ENCODE results near the gene CELF4.
"Not testable (repeated sequence)": the region's sequence is repeated elsewhere in the genome, so short reads cannot be mapped to it uniquely, and the experiment has no call there.

Gene CELF4

DNA sequence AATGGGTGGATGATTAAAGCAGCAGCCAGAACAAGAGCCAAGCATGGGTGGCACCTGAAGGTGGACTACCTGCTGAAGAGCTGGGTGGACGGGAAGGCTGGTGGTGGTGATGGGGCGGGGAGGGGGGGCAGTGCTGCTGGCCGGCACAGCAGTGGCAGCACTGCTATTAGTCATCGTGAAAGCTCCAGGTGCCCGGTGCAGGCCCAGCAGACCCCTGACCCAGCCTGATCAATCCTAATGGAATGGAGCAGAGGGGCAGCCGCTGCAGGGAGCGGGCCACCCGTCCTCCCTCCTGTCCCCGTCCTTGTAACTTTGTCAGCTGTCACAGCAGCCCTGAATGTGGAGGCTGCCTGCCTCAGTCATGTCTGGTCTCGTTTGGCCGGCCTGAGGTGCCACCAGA lies 174.9 kb downstream of the CELF4 start:
- DNase-seq (ENCODE audit: low read depth) = no peak

DNA sequence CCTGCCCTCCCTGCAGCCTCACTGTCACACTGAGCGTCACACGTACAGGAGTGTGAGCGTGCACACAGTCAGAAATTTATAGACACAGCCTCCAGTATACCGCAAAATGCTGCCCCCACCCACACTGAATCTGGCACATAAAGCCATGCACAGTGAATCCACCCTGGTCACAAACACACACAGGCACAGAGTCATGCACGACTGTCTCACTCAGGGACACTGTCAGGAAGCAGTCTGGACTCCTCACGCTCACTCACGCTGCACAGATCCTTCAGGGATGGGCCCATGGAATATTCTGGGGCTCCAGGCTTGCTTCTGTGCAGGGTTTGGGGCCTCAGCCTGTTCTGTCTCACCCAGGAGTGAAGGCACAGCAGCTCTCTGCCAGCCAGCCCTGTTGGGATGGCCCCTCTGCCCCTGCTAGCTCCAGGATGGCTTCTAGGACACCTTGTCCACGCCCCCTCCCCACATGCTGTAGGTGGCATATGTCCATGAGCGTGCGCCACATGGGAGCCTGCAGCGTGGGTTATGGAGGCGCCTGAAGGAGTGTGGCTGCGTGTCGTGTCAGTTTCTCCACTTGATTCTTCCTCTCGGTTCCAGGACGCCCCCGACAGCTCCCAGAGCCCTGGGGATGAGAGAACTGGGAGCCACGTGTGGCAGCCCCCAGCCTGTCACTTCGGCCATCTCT lies 175.8 kb downstream of the CELF4 start:
- no peak for DNase-seq (ENCODE audit: low read depth)

DNA sequence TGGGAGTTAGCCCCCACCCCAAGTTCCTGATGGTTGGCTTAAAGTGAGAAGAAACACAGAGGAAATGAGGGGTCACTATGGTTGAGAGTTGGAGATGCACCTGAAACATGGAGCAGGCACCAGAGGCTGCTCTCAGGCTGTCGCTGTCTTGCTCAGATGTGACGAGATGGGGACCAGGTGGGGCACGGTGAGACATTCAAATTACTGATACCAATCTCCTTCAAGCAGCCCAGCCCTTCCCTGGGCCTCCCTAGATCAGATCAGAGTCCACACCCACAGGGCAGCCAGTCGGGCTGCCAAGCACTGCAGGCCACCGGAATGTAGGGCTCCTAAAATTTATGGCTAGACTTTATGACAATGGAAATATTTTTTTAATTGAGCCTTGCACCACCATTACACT lies 176.6 kb downstream of the CELF4 start:
- no peak for DNase-seq (ENCODE audit: low read depth)

DNA sequence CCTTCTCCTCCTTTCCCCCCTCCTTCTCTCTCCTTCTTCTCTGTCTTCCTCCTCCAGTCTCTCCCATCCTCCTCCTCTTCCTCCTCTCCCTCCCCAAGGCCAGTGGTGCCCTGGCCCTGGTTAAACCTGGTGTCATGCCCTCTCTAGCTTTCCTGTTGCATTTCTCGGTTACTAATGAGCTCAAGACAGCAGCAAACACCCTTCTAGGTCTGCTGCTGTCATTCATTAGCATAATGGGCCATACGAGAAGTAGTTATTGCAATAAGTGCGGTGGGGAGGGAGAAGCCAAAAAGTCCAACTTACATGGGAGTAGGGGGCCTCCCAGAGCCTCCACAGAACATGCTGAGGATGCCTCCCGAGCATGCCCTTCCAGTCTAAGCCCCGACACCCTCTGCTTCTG lies 177.2 kb downstream of the CELF4 start:
- DNase-seq (ENCODE audit: low read depth) = no peak

DNA sequence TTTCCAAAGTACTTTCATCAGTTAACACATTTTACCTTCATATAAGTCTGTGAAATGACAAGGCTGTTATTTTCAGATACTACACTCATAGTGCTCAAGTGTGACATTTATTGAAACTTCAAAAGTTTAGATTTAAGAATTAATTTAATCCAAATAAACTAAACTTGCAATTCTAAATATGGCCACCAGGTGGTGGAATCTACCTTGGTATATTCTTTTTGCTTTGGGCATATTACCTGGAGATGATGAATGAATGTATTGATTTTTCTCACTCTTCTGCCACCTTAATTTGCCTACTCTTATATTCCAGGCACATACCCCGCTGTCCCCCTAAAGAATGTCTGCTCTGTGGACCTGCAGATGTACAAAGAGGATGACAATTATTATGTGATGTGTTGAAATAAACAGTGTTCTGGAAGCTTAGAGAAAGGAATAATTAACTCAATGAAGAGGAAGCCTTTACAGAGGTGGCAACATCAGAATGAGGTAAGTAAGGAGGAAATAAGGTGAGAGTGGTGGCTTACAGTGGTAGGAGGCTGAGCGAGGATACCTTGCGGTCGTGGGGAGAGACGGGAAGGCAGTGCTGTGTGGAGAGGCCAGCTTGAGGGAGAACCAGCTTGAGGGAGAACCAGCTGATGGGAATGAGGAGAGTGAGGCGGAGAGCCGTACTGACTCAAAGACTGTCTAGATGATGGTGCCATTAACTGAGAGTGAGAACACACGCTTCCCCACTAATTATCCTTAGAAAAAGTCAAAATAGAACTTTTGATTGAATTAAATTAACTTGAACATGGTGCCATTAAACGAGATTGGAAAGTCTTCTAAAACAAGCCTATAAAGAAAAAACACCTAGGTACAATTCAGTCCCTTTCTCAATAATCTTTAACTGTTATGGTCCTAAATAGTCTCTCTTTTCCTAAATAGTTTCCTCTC lies 179.5 kb downstream of the CELF4 start:
- no peak for DNase-seq (ENCODE audit: low read depth)

DNA sequence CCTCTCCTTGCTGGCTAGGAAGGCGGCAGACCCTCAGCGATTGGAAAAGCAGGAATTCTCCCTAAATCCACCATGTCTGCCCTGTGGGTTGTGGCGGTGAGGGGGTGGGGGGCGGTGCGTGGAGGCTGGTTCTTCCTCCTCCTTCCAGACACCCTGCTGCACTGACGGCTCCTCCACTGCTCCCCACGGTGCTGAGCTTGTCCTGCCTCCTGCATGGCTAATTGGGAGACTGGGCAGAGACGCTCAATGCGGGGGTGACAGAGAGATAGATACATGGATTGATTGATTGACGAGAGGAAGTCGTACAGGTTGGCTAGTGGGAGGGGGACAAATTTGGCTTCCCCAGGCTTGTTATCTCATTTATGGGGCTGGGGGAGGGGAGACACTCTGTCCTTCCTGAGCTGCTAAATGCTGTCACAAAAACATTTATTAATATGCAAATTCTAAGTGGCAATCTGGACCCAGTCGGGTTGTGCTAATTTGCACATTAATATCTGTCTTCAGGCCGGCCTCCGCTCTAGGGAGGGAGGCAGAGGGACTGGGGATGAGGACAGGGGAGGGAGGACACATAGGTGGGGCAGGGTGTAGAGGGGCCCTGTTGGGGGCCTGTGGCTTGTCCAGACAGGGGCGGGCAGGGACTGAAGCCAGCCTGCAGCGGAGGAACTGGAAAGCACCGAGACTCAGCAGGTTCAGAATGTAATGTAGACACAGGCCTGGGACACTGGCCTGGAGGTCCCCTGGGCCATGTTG lies 181.6 kb downstream of the CELF4 start:
- DNase-seq (ENCODE audit: low read depth) = no peak

DNA sequence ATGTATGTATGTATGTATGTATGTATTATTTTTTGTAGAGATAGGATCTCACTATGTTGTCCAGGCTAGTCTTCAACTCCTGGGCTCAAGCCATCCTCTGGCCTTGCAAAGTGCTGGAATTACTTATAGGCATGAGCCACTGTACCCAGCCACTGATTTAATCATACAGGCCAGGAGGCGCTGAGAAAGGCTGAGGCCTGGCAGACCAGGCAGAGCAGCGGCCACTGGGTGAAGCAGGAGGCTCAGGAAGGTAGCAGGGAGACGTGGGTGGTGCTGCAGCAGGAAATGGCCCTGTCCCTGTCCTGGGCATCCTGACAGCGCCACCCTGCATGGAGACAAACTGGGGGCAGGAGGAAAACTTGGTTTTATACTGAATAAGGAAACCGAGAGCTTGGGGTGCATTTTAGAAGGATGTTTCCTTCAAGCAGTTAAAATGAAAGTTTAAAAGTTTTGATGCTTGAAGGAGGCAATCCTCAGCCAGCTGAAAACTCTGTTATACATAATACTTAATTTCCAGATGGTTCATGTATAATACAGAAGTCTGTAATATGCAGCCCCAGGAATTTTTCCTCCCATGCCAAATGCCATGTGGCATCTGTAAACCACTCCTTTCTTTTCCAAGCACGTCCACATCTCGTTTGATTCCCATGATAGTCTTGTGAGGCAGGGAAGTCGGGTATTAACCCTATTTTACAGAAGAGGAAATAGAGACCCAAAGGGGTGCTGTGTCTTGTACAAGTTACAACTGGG lies 182.4 kb downstream of the CELF4 start:
- DNase-seq (ENCODE audit: low read depth) = no peak

DNA sequence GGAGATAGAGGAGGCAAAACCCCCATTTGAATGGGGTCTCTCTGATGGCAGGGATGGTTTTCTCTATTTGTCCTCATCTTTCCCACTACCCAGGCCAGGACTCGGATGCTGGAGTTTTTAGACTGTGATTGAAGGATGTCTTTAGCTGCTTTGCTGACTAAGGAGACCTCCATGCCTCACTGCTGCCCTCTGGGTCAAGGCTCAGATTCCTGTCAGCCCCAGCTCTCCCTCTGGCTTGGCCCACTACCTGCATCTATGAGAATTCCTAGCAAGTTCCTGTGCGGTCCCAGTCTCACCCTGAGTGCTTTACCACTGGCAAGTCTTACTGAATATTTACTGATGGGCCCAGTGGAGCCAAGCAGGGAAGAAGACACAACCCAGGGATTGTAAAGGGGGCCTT lies 184.0 kb downstream of the CELF4 start:
- no peak for DNase-seq (ENCODE audit: low read depth)

DNA sequence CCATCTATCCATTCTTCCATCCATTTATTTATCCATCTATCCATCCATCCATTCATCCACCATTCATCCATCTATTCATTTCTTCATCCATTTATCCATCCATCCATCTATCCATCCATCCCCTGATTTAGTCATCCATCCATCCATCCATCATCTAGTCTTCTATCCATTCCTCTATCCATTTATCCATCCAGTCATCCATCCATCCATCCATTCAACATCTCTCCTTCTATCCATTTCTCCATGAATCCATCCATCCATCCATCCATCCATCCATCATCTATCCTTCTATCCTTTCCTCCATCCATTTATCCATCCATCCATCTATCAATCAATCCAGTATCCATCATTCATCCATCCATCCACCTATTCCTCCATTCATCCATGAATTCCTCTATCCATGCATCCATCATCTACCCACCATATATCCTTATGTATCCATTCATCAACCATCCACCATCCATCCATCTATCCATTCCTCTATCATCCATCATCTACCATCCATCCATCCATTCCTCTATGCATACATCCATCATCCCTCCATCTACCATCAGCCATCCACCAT lies 185.0 kb downstream of the CELF4 start:
- DNase-seq (ENCODE audit: low read depth) = no peak

DNA sequence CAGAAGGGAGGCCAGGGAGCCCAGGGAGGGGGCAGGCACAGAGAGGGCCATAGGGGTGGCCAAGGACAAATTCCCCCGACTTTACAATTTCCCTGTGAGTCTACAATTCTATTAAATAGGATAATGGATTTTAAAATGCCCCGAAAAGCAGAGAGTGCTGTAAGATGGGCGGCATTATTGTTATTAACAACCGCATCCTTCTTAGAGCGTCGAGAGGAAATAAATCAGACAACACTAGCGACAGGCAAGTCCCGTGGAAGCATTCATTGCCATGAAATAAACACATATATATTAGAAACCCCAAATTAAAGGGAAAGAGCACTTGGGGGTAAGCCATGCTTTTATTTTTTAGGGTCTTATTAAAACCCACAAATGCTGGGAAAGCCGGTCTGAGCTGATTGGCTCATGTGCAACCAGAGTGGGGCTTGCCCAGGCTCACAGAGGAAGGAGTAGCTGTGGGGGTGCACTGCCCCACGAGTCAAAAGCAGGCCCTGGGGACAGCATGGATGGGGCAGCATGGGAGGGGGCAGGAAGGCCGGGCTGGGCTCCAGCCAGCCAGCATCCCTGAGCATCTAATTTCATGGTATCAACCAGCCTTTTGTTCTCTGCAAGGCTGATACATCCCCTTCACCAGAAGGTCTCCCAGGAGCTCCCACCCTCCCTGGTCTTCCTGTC lies 187.1 kb downstream of the CELF4 start:
- no peak for DNase-seq (ENCODE audit: low read depth)

DNA sequence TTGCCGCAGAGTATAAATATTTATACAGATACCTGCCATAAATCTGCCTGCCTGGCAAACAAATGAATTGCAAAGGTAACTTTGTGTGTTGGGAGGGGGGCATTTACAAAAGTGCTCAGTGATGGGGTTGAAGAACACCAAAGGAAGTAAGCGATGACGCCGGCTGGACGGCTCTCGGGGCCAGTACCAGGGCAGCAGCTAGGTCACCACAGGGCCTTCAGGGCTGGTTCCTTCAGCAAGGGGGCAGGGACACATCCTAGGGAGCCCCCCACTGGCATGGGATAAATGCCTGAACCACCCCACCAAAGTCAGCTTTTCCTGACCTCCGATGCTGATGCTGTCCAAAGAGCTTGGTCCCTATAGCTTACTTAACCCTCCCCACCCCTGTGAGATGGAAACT lies 190.4 kb downstream of the CELF4 start:
- no peak for DNase-seq (ENCODE audit: low read depth)

DNA sequence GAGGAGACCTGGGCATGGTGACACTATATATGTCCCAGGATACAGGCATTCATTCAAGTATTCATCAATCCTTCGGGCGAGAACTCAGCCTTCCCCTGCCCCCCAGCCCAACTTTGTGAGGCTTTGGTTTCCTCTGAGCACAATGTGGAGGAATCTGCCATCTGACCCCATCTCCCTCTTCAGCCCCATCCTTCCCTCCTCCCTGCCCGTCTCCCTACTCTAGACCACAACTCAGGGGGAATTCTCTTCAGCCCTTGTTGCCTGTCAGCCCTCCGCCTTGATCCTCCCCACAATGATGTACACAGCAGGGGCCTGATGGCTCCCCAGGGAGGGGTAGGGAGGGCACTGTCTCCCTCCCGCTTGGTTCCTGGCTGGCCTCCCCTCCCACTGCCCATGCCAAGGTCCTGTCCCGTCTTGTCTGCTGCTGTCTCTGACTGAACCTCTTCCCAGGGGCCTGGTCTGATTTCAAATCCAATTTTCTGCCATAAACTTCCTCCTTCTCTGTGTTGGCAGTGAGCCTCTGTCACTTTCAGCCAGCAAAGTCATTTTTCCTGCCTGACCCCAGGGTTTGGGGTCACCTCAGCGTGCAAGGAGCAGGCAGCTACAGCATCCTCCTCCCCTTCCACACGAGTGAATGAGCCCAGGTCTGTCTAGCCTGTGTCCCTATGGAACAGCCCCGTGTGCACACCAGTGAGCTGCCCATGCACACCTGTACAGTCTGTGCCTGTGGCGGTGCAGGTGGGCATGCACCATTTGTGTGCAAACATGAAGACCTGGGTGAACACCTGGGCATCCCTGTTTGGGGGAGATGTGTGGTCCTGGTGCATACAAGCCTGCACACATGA lies 197.3 kb downstream of the CELF4 start:
- DNase-seq (ENCODE audit: low read depth) = no peak

DNA sequence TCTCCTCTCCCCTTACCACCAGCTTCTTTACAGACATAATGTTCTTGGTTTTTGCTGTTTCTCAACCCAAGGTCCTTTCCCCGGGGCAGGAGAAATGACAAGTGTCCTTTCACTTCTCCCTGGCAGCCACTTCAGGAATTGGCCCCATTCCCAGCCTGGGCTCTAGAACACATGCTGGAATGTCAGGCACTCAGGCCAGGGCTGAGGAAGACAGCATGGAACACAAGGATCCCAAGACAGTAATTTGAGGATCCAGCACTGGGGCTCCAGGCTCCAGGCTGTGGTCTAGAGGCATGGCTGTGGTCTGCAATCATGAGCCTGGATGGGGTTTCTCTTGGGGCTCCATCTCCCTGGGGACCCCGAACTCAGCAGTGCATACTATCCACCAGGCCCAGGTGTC lies 201.4 kb downstream of the CELF4 start:
- DNase-seq (ENCODE audit: low read depth) = no peak

DNA sequence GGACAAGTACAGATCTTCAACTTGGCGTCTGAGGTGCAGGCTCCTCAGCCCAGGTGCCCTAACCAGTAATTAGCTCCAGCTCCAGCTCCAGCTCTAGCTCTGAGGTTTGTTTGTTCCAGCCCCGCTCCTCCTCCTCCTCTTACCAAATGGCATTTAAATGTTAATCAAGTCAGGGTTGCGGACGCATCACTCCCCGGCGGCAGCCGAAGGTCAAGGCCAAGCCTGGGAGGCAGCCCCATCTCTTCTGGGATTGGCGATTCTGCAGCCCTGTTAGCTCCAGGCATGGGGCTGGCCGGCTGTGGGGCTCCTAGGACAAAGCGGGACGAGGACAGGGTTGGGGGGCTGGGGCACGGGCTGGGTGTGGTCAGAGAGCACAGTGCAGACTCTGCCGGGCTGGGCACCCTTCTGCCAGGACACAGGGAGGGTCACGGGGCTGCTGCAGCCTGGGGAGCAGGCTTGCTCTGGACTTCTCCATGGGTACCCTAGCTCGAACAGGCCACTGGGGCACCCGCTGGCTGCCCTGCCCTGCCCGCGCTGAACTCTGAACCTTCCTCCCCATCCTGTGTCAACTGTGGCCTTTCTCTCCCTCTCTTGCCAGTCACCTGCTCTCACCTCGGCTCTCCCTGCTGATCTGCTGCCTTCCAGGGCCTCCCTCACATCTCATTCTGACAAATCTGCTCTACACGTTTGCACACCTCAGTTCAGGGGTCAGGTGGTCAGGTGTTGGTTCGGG lies 203.3 kb downstream of the CELF4 start:
- DNase-seq (ENCODE audit: low read depth) = no peak

DNA sequence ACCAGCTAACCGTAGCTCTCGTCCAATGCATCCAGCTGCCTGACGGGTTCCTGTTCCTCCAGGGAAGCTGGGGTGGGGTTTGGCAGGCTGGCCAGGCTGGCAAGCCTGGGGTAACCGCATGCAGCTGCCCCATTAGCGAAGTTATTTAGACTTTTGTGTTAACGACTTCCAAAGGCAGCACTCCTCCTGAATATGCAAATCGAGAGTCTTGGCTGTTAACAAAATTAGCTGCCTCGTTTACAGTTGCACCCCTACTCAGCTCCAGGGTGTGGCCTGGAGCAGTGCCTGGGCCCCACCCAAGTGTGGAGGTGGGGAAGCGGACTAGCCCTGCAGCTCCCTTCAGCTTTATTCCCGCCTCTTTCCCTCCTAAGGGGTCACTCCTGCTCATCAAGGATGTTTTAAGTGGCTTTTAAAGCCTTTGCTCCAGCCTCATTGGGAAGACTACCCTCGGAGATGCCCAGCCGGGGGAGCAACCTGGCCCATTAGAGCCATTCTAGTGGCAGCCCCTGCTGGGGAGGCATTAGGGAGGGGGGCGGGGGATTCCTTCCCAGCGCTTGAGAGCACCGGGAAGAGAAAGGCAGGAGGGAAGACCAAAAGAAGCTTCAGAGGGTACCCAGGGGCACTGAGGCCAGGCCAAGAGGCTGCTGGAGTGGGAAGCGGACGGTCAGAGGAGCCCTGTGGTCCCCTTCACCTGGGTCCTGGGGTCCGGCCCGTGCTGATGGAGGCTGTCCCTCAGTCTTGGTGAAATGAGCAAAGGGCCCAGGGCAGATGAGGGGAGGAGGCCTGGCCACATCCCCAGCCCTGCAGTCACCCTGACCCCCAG lies 204.1 kb downstream of the CELF4 start:
- DNase-seq (ENCODE audit: low read depth) = no peak

DNA sequence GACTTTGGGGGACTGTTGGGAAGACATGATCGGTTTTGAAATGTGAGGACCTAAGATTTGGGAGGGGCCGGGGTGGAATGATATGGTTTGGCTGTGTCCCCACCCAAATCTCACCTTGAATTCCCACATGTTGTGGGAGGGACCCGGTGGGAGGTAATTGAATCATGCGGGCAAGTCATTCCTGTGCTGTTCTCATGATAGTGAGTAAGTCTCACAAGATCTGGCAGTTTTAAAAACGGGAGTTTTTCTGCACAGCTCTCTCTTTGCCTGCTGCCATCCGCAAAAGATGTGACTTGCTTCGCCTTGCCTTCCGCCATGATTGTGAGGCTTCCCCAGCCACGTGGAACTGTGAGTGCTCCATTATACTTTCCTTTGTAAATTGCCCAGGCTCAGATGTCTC lies 207.5 kb downstream of the CELF4 start:
- not testable (repeated sequence) for DNase-seq (ENCODE audit: low read depth)

DNA sequence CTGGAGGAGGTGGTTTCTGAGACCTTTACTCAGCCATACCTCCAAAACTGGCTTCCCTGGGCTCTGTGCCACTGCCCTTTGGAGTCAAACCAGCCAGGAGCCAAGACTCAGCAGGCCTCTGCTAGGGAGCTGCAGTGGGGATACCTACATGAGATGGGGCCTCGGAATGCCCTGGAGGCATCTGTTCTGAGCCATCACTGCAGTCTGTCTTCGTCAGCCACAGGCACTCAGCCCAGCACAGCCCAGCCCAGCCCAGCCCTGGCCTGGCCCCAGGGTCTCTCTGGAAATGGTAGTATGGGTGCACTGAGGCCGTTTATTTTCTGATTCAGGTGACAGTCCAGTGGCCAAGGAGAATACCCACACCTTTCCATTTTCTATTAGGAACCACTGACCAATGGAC lies 209.8 kb downstream of the CELF4 start:
- no peak for DNase-seq (ENCODE audit: low read depth)

DNA sequence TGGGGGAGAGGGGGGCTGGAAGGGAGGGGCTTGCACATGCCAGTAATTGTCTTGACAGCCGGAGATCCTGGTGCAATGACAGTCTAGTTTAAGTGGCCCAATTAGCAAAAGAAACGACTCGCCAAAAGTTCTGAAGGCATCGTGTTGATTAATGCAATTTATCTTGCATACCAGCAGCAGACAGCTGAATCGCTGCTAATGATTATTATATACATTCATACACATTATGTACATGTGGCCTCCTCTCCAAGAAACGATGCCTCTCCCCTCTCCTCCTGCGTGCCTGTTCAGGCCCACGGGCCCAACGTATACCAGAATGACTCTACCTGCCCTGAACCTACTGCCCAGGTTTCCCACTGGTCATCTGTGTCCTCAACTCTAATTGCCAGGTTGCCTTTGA lies 214.5 kb downstream of the CELF4 start:
- no peak for DNase-seq (ENCODE audit: low read depth)

DNA sequence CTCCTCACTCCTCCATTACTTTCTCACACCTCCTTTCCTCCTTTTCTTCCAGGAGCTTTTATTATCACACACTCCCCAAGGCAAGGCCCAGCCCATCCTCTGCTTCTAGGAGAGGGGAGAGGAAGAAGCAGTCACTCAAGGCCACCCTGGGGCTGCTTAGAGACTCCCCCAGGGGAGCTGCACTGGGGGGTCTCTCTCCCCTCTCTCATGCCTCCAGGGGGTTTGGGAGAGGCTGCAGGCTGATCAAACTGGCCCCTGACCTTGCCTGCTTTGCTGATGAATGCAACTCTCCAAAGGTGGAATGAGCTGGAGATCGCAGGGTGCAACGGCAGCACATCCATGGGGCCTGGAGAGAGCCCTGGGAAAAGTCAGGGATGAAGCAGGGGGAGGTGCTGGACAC lies 216.9 kb downstream of the CELF4 start:
- DNase-seq (ENCODE audit: low read depth) = no peak
